SW 1271 (cell line): ENCODE measurements around the gene MEGF8.

Experiments used
- DNase-seq, 2 experiments: peaks; one replicate each; lab custom pipeline; 2025; lab: John Stamatoyannopoulos, UW

The MEGF8 gene

GRCh38 chr19:42353341-42354015, 28.0 kb downstream of the MEGF8 start:
- no peak for DNase-seq

DNA sequence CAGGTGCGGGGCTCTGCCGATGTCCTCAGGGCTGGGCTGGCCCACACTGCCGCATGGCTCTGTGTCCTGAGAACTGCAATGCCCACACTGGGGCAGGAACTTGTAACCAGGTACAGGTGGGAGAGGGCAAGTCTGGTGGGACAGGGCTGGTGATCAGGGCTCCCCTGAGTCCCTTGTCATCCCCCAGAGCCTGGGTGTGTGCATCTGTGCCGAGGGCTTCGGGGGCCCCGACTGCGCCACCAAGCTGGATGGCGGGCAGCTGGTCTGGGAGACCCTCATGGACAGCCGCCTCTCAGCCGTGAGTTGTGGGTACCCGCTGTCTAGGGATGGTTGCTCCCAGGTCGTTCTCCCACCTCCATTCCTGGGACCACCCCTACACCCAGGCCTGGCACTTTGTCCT, 30.5 kb downstream of the MEGF8 start:
- DNase-seq: no peak

- DNase-seq: no peak
Observed at GRCh38 chr19:42356686-42357085, 31.3 kb downstream of the MEGF8 start.

DNA sequence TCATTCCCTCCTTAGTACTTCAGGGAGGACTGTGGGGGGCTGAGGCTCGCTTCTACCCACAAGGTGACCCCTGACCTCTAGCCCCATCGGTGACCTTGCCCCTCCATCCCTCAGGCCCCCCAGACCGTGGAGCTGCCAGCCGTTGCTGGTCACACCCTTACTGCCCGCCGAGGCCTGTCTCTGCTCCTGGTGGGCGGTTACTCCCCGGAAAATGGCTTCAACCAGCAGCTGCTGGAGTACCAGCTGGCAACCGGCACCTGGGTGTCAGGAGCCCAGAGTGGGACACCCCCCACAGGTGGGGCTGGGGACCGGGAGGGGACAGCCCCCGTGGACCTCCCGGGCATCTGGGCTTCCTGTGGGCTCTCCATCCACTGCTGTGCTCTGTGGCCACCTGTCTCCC, 31.9 kb downstream of the MEGF8 start:
- no peak for DNase-seq

DNA sequence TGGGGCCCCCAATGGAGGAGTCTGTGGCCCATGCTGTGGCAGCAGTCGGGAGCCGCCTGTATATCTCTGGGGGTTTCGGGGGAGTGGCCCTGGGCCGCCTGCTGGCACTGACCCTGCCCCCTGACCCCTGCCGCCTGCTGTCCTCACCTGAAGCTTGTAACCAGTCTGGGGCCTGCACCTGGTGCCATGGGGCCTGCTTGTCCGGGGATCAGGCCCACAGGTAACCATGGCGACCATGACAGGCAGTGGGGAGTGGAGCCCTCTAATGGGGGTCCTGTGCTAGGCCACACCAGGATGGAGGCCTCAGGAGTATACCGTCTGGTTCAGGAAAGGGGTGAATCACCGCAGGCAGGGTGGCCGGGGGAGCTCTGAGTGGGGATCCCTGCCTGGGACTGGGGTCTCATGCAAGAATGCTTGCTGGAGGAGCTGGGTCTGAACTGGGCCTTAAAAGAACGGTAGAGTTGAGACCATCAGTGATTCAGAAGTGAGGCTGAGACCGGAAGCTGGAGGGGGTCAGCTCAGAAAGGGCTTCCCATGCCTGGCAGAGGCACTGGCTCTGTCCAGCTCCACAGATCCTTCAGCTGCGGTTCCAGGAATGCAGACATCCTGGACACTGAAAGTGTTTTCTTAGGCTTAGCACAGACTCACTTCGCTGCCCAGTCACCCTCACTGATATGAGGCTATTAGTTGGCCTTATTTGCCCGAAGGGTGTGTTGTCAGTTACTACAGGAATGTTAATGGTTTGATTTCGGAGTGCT, 35.5 kb downstream of the MEGF8 start:
- DNase-seq: no peak

GRCh38 chr19:42361545-42361910, 36.1 kb downstream of the MEGF8 start:
- DNase-seq: no peak

- no peak for DNase-seq
Observed at GRCh38 chr19:42362342-42362741, 36.9 kb downstream of the MEGF8 start.

DNA sequence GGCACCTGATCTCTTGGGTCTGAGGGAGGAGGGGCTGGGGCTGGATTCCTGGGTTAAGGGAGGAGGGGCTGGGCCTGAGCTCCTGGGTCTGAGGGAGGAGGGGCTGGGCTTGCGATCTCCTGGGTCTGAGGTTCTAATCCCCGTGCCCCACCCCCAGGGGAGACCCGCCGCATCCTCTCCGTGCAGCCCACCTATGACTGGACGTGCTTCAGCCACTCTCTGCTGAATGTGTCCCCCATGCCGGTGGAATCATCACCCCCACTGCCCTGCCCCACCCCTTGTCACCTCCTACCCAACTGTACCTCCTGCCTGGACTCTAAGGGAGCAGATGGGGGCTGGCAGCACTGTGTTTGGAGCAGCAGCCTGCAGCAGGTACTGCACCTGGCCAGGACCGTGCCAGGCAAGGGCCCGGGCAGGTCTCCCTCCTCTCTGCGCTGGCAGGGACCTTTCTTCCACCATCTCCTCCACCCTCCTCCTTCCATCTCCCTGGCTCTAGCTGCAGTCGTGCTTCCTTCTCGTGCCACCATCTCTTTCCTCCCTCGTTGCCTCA, 37.5 kb downstream of the MEGF8 start:
- no peak for DNase-seq

DNA sequence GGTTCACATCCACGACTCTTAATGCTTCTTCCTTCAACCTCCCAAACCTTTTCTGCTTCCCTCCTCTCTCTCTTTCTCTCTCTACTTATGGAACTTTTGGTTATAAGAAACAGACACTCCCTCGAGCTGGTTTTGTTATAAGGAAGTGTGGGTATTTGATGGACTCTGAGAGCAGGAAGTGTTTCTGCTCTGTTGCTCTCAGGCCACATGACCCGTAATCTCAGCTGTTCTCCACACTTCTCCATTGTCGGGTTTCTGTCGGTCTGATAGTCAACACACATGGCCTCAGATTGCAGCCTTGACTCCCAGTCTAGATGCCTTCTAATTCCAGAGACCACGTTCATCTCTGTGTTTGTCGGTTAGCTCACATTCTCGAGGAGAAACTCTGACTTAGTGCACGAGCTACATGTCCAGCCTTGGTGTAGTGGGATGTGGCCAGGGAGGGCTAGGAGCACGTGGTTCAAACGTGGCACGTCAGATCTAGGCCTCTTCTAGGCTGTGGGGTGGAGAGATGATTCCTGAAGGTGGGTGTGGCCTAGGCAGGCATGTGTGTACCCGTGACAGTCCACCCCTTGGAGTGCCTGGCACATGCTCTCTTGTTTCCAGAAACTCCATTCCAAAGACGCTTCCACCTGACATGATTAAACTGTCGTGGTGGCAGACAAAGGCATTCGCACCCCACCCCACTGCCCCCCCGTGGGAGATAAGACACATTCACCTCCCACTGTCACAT, 38.3 kb downstream of the MEGF8 start:
- no peak for DNase-seq

DNA sequence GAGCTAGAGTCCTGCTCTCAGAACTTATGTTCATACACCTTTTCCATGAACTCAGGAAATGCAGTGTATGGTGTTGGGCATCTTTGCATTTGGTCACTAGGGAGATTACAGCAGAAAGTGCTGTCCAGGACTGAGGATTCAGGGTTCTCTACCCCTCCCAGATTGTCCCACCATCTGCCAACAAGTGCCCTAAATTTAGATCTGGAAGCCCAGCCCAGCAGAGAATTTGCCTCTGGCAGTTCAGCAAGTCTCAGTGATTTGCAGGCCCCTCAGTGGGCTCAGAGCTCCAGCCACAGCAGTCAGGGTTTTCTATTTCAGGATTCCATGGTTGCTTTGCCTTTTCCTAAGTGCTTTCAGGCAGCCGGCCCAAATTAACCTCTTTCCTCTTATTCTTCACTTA, 41.2 kb downstream of the MEGF8 start:
- no peak for DNase-seq

- no peak for DNase-seq
Observed at GRCh38 chr19:42367929-42368328, 42.5 kb downstream of the MEGF8 start.

GRCh38 chr19:42368360-42368759, 42.9 kb downstream of the MEGF8 start:
- DNase-seq: no peak

- DNase-seq: no peak
Observed at GRCh38 chr19:42368765-42369164, 43.3 kb downstream of the MEGF8 start.

- DNase-seq: no peak
Observed at GRCh38 chr19:42369433-42370067, 44.1 kb downstream of the MEGF8 start.

DNA sequence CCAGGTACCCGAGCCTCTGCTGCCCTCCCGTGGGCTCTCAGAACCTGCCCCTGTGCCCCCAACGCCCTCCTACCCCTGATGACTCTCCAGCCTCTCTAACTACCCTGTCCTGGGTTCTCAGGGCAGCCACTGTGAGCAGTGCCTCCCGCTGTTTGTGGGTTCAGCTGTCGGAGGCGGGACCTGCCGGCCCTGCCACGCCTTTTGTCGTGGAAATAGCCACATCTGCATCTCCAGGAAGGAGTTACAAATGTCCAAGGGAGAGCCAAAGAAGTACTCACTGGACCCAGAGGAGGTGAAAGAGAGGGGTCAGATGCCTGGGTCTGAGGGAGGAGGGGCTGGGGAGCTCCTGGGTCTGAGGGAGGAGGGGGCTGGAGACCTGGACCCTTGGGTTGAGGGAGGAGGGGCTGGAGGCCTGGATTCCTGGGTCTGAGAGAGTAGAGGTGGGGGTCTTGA, 44.7 kb downstream of the MEGF8 start:
- DNase-seq: no peak

DNA sequence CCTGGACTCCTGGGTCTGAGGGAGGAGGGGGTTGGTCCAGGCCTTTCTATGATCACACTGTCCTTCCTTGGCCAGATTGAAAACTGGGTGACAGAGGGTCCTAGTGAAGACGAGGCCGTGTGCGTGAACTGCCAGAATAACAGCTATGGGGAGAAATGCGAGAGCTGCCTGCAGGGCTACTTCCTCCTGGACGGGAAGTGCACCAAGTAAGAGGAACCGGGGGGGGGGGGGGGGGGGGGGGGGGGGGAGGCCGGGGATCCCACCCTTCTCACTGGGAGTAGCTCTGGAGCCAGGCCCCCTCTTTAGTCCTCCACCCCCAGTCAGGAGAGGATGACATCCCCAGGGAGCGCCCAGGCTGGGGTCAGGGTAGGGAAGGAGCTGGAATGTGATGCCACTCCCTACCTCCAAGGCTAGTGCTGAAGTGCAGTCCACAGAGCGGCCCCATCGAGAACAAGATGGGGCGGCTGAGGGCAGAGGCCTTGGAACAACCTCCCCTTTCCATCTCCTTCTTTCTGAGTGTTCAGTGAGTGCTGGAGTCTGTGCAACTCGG, 45.3 kb downstream of the MEGF8 start:
- DNase-seq: no peak

DNA sequence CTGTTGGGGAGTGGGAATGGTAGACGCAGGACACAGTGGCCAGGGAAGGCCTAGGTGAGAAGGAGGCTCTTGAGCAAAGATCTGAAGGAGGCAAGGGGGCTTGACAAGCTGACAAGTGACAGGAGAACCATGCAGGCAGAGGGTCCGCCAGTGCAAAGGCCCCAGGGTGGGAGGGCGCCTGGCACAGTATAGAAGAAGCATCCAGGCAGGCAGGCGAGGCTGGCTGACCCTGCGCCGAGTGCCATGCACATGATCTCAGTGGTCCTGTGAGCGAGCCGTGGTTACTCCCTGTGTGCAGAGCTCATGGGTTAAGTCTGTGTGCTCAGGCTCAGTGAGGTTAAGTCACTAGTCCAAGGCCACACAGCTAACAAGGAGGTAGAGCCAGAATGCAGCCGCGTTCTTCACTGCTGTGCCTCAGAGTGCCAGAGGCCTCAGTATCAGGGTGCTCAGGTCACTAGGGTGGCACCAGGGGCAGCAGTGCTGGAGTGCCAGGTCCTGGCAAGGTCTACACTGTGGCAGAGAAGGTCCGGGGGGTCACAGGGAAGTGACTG, 49.5 kb downstream of the MEGF8 start:
- no peak for DNase-seq

DNA sequence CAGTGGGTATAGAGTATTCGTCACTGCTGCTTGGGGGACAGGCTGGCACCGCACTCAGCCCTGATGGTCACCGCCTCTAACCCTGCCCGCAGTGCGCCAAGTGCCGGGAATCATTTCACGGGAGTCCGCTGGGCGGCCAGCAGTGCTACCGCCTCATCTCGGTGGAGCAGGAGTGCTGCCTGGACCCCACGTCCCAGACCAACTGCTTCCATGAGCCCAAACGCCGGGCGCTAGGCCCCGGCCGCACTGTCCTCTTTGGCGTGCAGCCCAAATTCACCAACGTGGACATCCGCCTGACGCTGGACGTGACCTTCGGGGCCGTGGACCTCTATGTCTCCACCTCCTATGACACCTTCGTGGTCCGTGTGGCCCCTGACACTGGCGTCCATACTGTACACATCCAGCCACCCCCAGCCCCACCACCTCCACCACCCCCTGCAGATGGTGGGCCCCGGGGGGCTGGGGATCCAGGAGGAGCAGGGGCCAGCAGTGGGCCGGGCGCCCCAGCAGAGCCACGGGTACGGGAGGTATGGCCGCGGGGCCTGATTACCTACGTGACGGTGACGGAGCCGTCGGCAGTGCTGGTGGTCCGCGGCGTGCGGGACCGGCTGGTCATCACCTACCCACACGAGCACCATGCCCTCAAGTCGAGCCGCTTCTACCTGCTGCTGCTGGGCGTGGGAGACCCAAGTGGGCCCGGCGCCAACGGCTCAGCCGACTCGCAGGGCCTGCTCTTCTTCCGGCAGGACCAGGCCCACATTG, 50.2 kb downstream of the MEGF8 start:
- DNase-seq: no peak

- DNase-seq: no peak
Observed at GRCh38 chr19:42376177-42376555, 50.7 kb downstream of the MEGF8 start.

GRCh38 chr19:42378225-42379215, 53.1 kb downstream of the MEGF8 start:
- DNase-seq: no peak
